Uterus (tissue), 4 donors: Measurements from ENCODE around the gene AKAP17A. TPM values are rescaled to one million over a fixed set of nuclear protein-coding genes. Genes with fewer than 3 reads are reported as not detected.
"Not testable (repeated sequence)": the region's sequence is repeated elsewhere in the genome, so short reads cannot be mapped to it uniquely, and the experiment has no call there.

Experiments used
- DNase-seq, 2 donors: peaks; one replicate each; pipeline ENCODE4 v3.0.0-alpha.2; 2019 to 2020
- H3K27ac ChIP-seq, 2 donors: fragments of 200-600 bp; sonication (generic); 1 replicate in 1 of 2; 2 replicates in 1 of 2; pipeline ENCODE4 v1.5.1; 2016 to 2018
- H3K27me3 ChIP-seq, 2 donors: fragments of 200-600 bp; sonication (generic); one replicate each; pipeline ENCODE4 v1.5.1; 2018 to 2019; ENCODE audit warnings: control low read depth in 1 of 2
- H3K36me3 ChIP-seq, 2 donors: fragments of 200-600 bp; sonication (generic); one replicate each; pipeline ENCODE4 v1.5.1; 2019; ENCODE audit warnings: control low read depth in 1 of 2
- H3K4me1 ChIP-seq, 2 donors: fragments of 200-600 bp; sonication (generic); one replicate each; pipeline ENCODE4 v1.5.1; 2018 to 2019; ENCODE audit warnings: control low read depth in 1 of 2
- H3K4me3 ChIP-seq, 2 donors: fragments of 200-600 bp; sonication (generic); 1 replicate in 1 of 2; 2 replicates in 1 of 2; pipeline ENCODE4 v1.5.1; 2018 to 2019; ENCODE audit warnings: mild to moderate bottlenecking in 1 of 2
- H3K9me3 ChIP-seq, 2 donors: fragments of 200-600 bp; sonication (generic); one replicate each; pipeline ENCODE4 v1.5.1; 2019; ENCODE audit warnings: control low read depth in 1 of 2
- CTCF ChIP-seq, 4 experiments: fragments of 200-600 bp in 2 of 4; fragments of 450-650 bp in 2 of 4; sonication (generic) in 2 of 4; IDR thresholded peaks; one replicate each; pipeline ENCODE4 v1.5.1; 2016 to 2019; ENCODE audit warnings: antibody characterized with exemption in 4 of 4, mild to moderate bottlenecking in 2 of 4, moderate library complexity in 1 of 4
- POLR2A ChIP-seq, 2 donors: fragments of 450-650 bp; IDR thresholded peaks; one replicate each; pipeline ENCODE4 v1.6.1; 2016; ENCODE audit warnings: antibody characterized with exemption in 2 of 2, mild to moderate bottlenecking in 1 of 2, moderate library complexity in 1 of 2
- intact Hi-C: fragments of 100-400 bp; cut with DNase I; formaldehyde crosslinking; loops from one replicate; pipeline ENCODE4 v1.15.1; 2023; ENCODE audit warnings: low total_unique reads
- total RNA-seq, 4 donors: library from RNA; depleted of rRNA in 3 of 4; stranded (reverse); fragments of >200 nt in 3 of 4; gene quantifications; one replicate each; pipeline versions ENCODE4 v1.1.0 to v1.2.4, GENCODE V29; 2014 to 2023
- donor health status: DM: yes; HTN: yes; CAD: no.

Gene AKAP17A
- total RNA-seq, 4 donors from 2014 or later: 21.5 to 52.9 (median 29.6) TPM

GRCh38 chrX:1623691-1624090, 32.3 kb downstream of the AKAP17A start:
- no peak for DNase-seq
- Histone ChIP-seq H3K4me3 (no peak overlapping the region), H3K27me3 (no peaks in the 10 kb centered on the region), H3K27ac (no peak overlapping the region), H3K9me3 (no peaks in the 10 kb centered on the region), H3K4me1 (no peaks in the 10 kb centered on the region), H3K36me3 (no peaks in the 10 kb centered on the region)
- TF ChIP-seq CTCF (IDR thresholded peaks at IDR 0.05) (no peak), POLR2A (IDR thresholded peaks at IDR 0.05) (no peak)
- intact Hi-C loops: no loop called here

- H3K27me3 ChIP-seq, H3K9me3 ChIP-seq, intact Hi-C loops, H3K27ac ChIP-seq, H3K4me1 ChIP-seq, DNase-seq, H3K36me3 ChIP-seq, H3K4me3 ChIP-seq: not testable (repeated sequence)
Observed at GRCh38 chrX:1624158-1624860, 32.9 kb downstream of the AKAP17A start.

- H3K36me3 ChIP-seq, H3K9me3 ChIP-seq, H3K4me1 ChIP-seq, intact Hi-C loops, H3K27ac ChIP-seq, DNase-seq, H3K4me3 ChIP-seq, H3K27me3 ChIP-seq: not testable (repeated sequence)
Observed at GRCh38 chrX:1624861-1625215, 33.4 kb downstream of the AKAP17A start.

- intact Hi-C loops: no loop called here
- DNase-seq: no peak
- Histone ChIP-seq H3K9me3 (no peaks in the 10 kb centered on the region), H3K27me3 (no peaks in the 10 kb centered on the region), H3K27ac (no peak overlapping the region), H3K4me3 (no peak overlapping the region), H3K4me1 (no peaks in the 10 kb centered on the region), H3K36me3 (no peaks in the 10 kb centered on the region)
- TF ChIP-seq POLR2A (IDR thresholded peaks at IDR 0.05): no peak
- TF ChIP-seq CTCF (IDR thresholded peaks at IDR 0.05): no peak
Observed at GRCh38 chrX:1629244-1629643, 37.8 kb downstream of the AKAP17A start.

GRCh38 chrX:1646009-1646408, 54.6 kb downstream of the AKAP17A start:
- Histone ChIP-seq H3K4me1 (no peaks in the 10 kb centered on the region), H3K36me3 (no peaks in the 10 kb centered on the region), H3K9me3 (no peaks in the 10 kb centered on the region), H3K27ac (no peak overlapping the region), H3K27me3 (no peaks in the 10 kb centered on the region), H3K4me3 (no peak overlapping the region)
- intact Hi-C loops: no loop called here
- TF ChIP-seq CTCF (IDR thresholded peaks at IDR 0.05) (no peak), POLR2A (IDR thresholded peaks at IDR 0.05) (no peak)
- no peak for DNase-seq

GRCh38 chrX:1649621-1650020, 58.2 kb downstream of the AKAP17A start:
- H3K27me3 ChIP-seq: no peaks in the 10 kb centered on the region
- H3K4me1 ChIP-seq: no peaks in the 10 kb centered on the region
- TF ChIP-seq POLR2A (IDR thresholded peaks at IDR 0.05) (no peak), CTCF (IDR thresholded peaks at IDR 0.05) (no peak)
- no peaks in the 10 kb centered on the region for H3K36me3 ChIP-seq
- intact Hi-C loops: loop anchor here (10.0 kb wide), 1 partner anchor 945 kb away; no protein-coding TSS in a partner anchor
- no peak overlapping the region for H3K4me3 ChIP-seq
- no peaks in the 10 kb centered on the region for H3K9me3 ChIP-seq
- no peak for DNase-seq
- no peak overlapping the region for H3K27ac ChIP-seq

Other genes starting within 250 kb of the AKAP17A start
- 100 to 1,000 TPM; 140 to 289 (median 207) TPM for gene SLC25A6, start 199.5 kb upstream of the AKAP17A start, total RNA-seq
- 10 to 100 TPM in 2 of 4 donors, 1 to 10 TPM in 2; 6.4 to 43.5 (median 11.1) TPM for gene ASMTL, start 138.7 kb upstream of the AKAP17A start, total RNA-seq
- gene P2RY8, start 54.4 kb upstream of the AKAP17A start, total RNA-seq: 1 to 10 TPM in 1 of 4 donors, under 1 TPM in 2, not detected in 1; 0.59 to 3.6 (median 0.90) TPM
- 1 to 10 TPM in 1 of 4 donors, under 1 TPM in 1, not detected in 2; 0.21 to 2.6 TPM for gene ASMT, start 23.5 kb downstream of the AKAP17A start, total RNA-seq